H7 (cell line): ENCODE results near the gene CNOT9. TPM values are rescaled to one million over a fixed set of nuclear protein-coding genes. Genes with fewer than 3 reads are reported as not detected.
"Not testable (repeated sequence)": the region's sequence is repeated elsewhere in the genome, so short reads cannot be mapped to it uniquely, and the experiment has no call there.

Experiments used
- DNase-seq: peaks from one replicate; pipeline ENCODE4 v3.0.0; 2012
- H3K27me3 ChIP-seq: 2 replicates; pipeline ENCODE4 v1.6.0; 2011; ENCODE audit warnings: mild to moderate bottlenecking, low read length; ENCODE audit not compliant: control insufficient read depth, insufficient read depth
- H3K36me3 ChIP-seq: replicated peaks from 2 replicates; pipeline ENCODE4 v1.5.1; 2011; ENCODE audit warnings: low read length; ENCODE audit not compliant: control insufficient read depth, insufficient read depth
- H3K4me3 ChIP-seq: 2 replicates; pipeline ENCODE4 v1.5.1; 2011; ENCODE audit warnings: low read depth, mild to moderate bottlenecking, control low read depth, low read length, moderate library complexity; ENCODE audit not compliant: insufficient read depth
- total RNA-seq: library from RNA; depleted of rRNA; stranded (reverse); fragments of >200 nt; shearing (Covaris generic); gene quantifications from 2 replicates; pipeline ENCODE4 v1.2.3, GENCODE V29; 2014; rRNA removed

CNOT9 gene, protein sequence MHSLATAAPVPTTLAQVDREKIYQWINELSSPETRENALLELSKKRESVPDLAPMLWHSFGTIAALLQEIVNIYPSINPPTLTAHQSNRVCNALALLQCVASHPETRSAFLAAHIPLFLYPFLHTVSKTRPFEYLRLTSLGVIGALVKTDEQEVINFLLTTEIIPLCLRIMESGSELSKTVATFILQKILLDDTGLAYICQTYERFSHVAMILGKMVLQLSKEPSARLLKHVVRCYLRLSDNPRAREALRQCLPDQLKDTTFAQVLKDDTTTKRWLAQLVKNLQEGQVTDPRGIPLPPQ
- total RNA-seq: 95.5 and 120 TPM in 2 replicates

DNA sequence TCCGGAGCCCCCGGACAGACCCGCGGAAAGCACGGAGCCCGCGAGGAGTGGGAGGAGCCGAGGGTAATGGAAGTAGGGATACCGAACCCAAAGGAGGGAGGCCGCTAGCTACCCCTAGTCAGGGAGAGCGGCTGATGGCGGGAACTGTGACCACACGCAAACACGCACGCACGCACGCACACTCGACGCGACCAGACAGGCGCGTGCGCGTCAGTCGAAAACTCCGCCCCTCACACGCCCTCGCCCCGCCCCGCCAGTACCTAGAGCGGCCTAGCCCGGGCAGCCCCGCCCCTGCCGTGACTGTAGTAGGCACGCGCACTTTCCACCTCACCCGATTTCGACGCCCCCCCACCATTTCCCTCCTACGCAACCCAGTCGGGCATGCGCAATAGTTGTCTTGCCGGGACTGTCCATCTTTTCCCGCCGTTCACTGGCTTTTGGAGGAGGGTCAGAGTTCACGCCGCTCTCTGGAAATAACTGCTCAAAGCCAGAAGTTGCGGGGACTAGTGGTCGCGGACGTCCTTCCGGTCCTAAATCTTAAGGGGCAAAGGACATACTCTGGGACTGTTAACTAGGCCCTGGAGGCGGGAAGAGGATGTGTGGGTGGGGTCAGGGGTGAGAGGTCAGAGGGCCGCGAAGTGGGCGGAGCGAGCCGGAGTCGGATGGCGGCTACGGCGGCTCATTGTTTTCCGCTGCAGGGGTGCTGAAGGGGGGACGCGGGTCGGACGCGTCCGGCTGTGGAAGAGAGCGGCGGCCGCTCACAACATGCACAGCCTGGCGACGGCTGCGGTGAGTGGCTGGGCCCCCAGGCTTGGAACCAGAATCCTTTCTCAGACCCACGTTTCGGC, at the start of gene CNOT9, which contains the start of gene USP37:
Gene CNOT9 (plus strand): TSS at position 650 of the 848 bp plus-strand sequence. CDS start 116 bp downstream, at position 766.
Gene USP37 (minus strand): TSS at position 162 of the 848 bp plus-strand sequence. CDS start 9,698 bp downstream, outside the sequence.
- DNase-seq: peak; percentile 95
- Histone ChIP-seq H3K4me3 (peak within 1 kb of the TSS; percentile 92), H3K36me3 (peaks cover 5% of the 10 kb centered on the region), H3K27me3 (no peaks in the 10 kb centered on the region)

DNA sequence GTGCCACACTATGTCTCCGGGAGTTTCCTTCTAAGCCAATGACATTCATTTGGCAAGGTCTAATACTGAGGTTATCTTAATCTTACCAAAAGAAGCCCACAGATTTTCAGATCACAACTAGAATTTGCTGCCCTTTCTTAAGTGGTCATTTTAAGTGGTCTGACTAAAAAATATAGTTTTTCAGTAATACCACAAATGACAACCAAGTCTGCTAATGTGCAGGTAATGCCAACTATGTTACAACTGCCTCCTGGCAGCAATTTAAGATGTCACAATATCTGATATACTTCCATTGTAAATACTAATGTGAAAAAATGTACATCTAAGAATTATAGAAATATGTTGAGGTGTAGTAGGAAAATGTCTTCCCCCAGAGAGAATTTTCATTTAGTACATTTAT, 49.8 kb upstream of the CNOT9 start:
- no peak for DNase-seq
- Histone ChIP-seq H3K27me3 (no peaks in the 10 kb centered on the region), H3K36me3 (no peaks in the 10 kb centered on the region; the same call in 1 of the 2 replicates), H3K4me3 (no peak overlapping the region)

DNA sequence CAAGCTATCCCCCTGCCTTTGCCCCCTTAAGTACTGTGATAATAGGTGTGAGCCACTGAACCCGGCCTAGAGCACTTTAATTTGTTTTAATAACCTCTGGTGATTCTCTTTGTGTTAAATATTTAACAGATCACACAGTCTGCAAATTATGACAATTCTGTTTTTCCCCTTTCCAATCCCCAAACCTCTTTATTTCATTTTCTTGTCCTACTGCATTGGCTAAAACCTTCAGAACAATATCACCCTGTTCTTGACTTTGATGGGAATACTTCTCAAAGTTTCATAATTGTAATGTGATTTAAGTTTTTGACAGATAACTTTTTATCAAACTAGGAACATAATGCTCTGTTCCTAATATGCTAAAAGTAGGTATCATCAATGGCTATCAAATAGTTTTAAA, 45.0 kb upstream of the CNOT9 start:
- no peak for DNase-seq
- Histone ChIP-seq H3K27me3 (no peaks in the 10 kb centered on the region), H3K36me3 (peaks cover 2% of the 10 kb centered on the region), H3K4me3 (no peak overlapping the region)

DNA sequence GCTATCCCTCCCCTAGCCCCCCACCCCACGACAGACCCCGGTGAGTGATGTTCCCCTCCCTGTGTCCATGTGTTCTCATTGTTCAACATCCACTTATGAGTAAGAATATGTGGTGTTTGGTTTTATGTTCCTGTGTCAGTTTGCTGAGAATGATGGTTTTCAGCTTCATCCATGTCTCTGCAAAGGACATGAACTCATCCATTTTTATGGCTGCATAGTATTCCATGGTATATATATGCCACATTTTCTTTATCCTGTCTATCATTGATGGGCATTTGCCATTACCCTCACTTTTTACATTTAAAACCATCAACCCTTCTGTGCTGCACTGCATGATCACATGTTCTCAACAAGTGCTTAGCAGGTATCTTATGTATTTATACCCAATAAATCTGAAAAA, 40.2 kb upstream of the CNOT9 start:
- not testable (repeated sequence) for H3K4me3 ChIP-seq, H3K27me3 ChIP-seq, DNase-seq
- peaks cover 11% of the 10 kb centered on the region for H3K36me3 ChIP-seq

DNA sequence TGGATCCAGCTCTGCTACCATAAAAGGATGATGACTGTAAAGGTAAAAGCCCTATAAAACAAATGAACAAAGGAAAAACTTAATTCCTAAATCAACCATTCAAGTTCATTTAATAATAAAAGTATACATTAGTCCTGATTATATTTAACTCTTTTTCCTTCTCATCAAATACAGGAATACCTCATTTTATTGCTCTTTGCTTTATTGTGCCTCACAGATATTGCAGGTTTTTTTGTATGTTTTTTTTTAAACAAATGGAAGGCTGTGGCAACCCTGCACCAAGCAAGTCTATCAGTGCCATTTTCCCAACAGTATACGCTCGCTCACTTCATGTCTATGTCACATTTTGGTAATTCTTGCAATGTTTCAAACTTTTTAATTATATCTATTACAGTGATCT, 38.6 kb upstream of the CNOT9 start:
- peaks cover 12% of the 10 kb centered on the region for H3K36me3 ChIP-seq
- no peak for DNase-seq
- H3K27me3 ChIP-seq: no peaks in the 10 kb centered on the region
- H3K4me3 ChIP-seq: no peak overlapping the region

DNA sequence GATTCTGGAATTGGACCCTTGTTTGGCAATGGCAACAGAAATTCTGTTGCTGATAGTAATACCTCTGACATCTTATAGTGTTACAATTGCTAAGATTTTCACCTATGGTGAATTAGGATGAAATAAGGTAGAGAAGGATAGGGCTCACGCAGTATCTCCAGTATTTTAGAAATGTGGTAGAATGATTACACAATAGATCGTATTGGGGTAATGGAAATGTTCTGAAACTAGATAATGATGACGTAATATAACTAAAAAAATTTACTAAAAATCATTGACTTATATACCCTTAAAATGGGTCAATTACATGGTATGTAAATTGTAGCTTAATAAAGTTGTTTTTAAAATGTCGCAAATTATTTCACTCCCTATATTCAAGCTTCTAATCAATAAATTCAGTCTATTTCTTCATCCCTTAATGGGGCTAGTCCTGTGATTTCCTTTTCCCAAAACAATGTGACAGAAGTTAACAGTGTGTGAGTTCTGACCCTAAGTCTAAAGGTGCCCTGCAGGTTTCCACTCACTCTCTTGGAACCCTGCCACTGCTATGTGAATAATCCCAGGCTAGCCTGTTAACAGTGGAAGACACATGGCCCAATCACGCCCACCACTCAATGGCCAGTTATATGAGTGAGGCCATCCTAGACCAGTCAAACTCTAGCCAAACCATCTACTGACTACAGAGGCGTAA, 31.7 kb upstream of the CNOT9 start:
- Histone ChIP-seq H3K36me3 (peaks cover 11% of the 10 kb centered on the region), H3K27me3 (no peaks in the 10 kb centered on the region), H3K4me3 (no peak overlapping the region)
- no peak for DNase-seq

DNA sequence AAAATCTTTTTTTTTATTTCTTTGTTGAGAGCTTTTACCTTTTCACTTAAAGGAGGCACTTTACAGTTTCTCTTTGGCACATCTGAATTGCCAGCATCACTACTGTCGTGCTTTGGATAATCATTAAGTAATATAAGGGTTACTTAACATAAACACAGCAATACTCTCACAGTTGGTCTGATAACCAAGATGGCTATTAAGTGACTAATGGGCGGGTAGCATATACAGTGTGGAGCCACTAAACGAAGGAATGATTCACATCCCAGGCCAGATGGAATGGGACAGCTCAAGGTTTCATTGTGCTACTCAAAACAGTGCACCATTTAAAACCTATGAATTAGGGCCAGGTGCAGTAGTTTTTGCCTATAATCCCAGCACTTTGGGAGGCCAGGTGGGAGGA, 28.6 kb upstream of the CNOT9 start:
- peaks cover 18% of the 10 kb centered on the region for H3K36me3 ChIP-seq

DNA sequence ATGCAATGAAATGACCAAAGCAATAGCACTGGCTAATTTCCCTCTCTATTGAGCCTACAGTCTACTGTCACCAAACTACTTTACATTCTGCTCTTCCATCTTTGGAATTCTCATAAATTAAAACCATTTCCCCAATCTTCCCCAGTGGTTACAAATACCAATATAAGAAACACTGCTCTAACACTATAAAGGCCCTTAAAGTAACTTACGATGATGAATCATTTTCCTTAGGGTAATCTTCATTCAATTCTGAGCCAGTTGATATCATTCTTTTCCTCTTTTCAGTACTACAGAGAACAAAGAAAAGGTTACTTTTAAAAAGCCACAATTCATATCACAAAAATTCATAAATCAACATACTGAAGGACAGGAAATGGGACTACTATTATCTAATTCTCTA, 22.6 kb upstream of the CNOT9 start:
- no peak overlapping the region for H3K4me3 ChIP-seq
- no peaks in the 10 kb centered on the region for H3K27me3 ChIP-seq
- peaks cover 26% of the 10 kb centered on the region for H3K36me3 ChIP-seq
- DNase-seq: no peak

More for the DNA sequence above, 28.6 kb upstream of the CNOT9 start:
- Histone ChIP-seq H3K4me3 (no peak overlapping the region), H3K27me3 (no peaks in the 10 kb centered on the region)
- DNase-seq: no peak

DNA sequence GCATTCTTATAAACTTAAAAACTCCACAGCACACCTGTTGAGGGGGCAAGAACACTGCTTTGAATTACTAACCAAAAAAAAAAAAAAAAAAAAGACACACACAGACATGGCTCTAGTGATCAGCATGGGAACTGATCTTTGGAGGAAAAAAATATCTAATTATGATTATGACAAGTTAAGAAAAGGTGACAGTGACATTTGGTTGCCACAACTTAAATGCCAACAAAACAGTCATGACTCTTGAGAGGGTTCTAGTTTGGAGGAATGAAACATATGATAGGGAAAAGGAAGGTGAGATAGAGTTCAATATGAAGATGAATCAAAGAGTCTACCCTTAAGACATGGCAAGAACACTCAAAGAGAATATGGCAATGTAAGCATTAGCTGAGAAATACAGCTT, 21.1 kb upstream of the CNOT9 start:
- Histone ChIP-seq H3K27me3 (no peaks in the 10 kb centered on the region), H3K4me3 (no peak overlapping the region), H3K36me3 (peaks cover 15% of the 10 kb centered on the region)
- no peak for DNase-seq

DNA sequence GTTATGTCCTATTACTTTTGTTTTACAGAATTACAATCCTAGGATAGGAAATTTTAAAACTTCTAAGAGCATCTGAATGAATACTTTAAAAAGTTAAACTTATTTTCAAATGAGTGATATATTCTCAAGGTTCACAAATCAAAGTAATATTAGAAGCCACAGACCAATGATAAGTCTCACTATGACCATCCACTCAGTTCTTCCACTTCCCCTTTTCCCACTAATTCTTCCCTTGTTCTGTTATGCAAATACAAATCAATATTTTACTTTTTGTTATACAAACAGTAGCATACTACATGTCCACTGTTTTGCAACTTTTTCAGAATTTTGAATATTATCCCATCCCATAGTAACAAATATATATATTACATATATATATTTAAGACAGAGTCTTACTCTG, 20.7 kb upstream of the CNOT9 start:
- H3K36me3 ChIP-seq: peaks cover 18% of the 10 kb centered on the region
- no peaks in the 10 kb centered on the region for H3K27me3 ChIP-seq
- DNase-seq: no peak
- no peak overlapping the region for H3K4me3 ChIP-seq

DNA sequence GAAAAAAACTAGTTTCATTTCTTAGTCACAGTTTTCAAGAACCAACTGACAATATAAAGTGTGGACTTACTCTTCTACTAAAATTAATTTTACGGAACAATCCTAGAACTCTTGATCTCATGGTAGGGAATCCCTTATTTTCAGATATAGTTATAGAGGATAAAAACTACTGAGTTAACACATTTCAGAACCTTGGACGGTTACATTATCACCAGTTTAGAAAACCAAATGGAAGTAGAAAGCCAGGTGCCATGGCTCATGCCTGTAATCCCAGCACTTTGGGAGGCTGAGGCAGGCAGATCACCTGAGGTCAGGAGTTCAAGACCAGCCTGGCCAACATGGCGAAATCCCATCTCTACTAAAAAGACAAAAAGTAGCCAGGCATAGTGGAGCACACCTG, 14.4 kb upstream of the CNOT9 start:
- not testable (repeated sequence) for H3K4me3 ChIP-seq, H3K27me3 ChIP-seq, DNase-seq
- H3K36me3 ChIP-seq: peaks cover 14% of the 10 kb centered on the region

DNA sequence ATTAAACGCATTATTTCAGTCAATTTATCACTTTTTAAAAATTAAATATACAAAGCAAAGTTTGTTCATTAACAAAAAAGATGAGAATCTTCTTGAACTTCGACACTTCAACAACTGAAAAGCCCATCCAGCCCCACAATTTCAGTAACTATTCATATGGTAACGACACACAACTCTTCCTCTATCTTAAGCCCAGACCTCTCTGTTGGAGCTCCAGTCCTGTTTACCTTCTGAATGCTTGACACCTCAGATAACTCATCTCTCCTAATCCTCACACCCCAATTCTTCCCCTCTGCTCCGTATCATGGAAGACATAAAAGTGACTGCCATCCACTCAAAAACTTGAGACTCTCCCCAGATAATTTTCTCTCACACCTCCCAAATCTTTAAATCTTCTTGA, 13.1 kb upstream of the CNOT9 start:
- no peaks in the 10 kb centered on the region for H3K27me3 ChIP-seq
- peaks cover 18% of the 10 kb centered on the region for H3K36me3 ChIP-seq
- H3K4me3 ChIP-seq: no peak overlapping the region
- DNase-seq: peak; percentile 52

DNA sequence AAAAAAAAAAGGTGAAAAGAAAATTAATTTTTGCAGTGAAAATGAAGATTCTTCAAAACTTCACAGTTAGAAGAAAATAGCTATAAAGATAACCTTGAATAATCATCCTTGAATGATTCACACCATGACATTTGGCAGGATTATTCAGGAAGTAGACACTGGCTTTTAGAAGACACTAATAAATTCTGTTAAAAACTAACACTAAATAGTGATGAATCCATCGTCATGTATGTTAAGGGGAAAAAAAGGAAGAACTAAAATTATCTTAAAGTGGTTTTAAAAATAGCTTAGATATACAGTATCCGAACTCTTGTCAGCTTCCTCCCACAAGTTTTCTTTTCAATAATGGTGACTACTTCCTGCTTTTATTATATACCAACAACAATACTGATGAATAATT, 10.7 kb upstream of the CNOT9 start:
- no peak for DNase-seq
- Histone ChIP-seq H3K27me3 (no peaks in the 10 kb centered on the region), H3K4me3 (no peak overlapping the region), H3K36me3 (peaks cover 19% of the 10 kb centered on the region)

DNA sequence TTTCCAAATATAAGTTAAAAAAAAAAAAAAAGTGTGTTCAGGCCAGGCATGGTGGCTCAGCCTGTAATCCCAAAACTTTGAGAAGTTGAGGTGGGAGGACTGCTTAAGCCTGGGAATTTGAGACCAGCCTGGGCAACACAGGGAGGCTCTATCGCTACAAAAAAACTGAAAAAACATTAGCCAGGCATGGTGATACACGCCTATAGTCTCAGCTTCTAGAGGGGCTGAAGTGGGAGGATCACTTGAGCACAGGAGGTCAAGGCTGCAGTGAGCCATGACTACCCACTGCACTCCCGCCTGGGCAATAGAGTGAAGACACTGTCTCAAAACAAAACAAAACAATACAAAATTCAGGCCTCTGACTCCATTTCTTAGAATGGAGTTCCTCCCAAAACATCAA, 9.7 kb upstream of the CNOT9 start:
- no peaks in the 10 kb centered on the region for H3K27me3 ChIP-seq
- peaks cover 12% of the 10 kb centered on the region for H3K36me3 ChIP-seq
- H3K4me3 ChIP-seq: no peak overlapping the region
- no peak for DNase-seq
